ENCODE measurements around the gene PDCD4. TPM values are rescaled to one million over a fixed set of nuclear protein-coding genes. Genes with fewer than 3 reads are reported as not detected.
"Not testable (repeated sequence)": the region's sequence is repeated elsewhere in the genome, so short reads cannot be mapped to it uniquely, and the experiment has no call there.

Gene PDCD4
- total RNA-seq, 2 experiments from 2014 or later = 143 to 146 TPM

DNA sequence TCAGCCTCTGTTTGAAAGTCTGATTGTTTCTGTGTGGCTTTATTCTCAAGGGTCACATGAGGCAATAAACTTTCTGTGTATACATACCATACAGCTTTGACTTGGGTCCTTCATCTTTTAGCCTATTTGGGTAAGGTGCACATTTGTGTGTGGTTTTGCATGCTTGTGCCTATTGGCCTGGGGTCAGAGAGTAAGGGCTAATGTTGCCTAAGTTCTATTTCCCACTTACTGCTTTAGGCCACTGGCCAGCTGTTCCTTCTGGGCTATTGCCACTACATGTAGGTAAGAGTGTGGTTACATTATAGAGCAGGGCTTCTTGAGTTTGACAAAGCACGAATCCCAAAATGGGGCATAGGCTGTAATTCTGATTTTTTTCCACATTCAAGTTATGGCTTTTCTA lies 25.5 kb downstream of the PDCD4 start:
- intact Hi-C loops (cut with micrococcal nuclease) = no loop called here
- Mint-ChIP-seq H3K4me1 (ENCODE audit: low read depth) (peaks cover 39% of the 10 kb centered on the region), H3K9me3 (no peaks in the 10 kb centered on the region), H3K4me3 (no peak overlapping the region), H3K36me3 (ENCODE audit: low read depth) (peaks cover 28% of the 10 kb centered on the region), H3K27me3 (ENCODE audit: low read depth) (no peaks in the 10 kb centered on the region), H3K27ac (no peak overlapping the region)
- CTCF ChIA-PET = interaction anchor here (0.6 to 2.3 kb wide), 13 partner anchors 10 to 1575 kb away, joined by 3 to 10 read pairs (median 3); partner anchors contain the start of genes BBIP1 and SHOC2
- DNase-seq = no peak

DNA sequence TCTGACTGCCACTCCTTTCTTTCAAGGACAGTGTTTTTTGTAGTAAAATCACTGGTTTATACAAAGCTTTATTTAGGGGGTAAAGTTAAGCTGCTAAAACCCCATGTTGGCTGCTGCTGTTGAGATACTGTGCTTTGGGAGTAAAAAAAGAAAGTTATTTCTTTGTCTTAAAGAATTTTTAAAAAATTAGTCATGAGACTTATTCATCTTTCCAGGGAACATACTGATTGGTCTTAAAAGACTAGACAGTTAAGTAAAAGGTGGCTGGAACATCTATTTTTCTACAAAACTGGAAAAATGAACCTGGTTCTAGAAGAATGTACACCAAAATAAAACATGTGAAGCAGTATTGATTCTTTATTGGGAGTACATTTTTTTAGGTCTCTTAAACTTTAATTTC lies 26.7 kb downstream of the PDCD4 start:
- peaks cover 49% of the 10 kb centered on the region for H3K4me1 Mint-ChIP-seq (ENCODE audit: low read depth)
- CTCF ChIA-PET = interaction anchor here (0.9 to 2.3 kb wide), 6 partner anchors 9 to 284 kb away, joined by 3 to 6 read pairs (median 3); partner anchors contain the start of genes BBIP1 and SHOC2
- H3K4me3 Mint-ChIP-seq = no peak overlapping the region
- peak overlapping the region; percentile 17 for H3K27ac Mint-ChIP-seq
- H3K9me3 Mint-ChIP-seq = no peaks in the 10 kb centered on the region
- intact Hi-C loops (cut with micrococcal nuclease) = no loop called here
- no peak for DNase-seq
- H3K27me3 Mint-ChIP-seq (ENCODE audit: low read depth) = no peaks in the 10 kb centered on the region
- H3K36me3 Mint-ChIP-seq (ENCODE audit: low read depth) = peaks cover 30% of the 10 kb centered on the region

DNA sequence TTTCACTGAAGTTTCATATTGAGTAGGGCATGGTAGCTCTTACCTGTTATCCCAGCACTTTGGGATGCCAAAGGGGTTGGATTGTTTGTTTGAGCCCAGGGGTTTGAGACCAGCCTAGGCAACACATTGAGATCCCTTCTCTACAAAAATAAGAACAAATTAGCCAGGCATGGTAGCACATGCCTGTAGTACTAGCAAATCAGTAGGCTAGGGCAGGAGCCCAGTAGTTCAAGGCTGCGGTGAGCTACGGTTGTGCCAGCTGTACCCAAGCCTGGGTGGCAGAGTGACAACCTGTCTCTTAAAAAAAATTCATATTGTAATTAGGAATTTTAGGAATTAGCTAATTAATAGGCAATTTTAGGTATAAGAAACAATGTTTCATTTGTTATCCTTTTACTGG lies 29.3 kb downstream of the PDCD4 start:
- no peak overlapping the region for H3K27ac Mint-ChIP-seq
- H3K9me3 Mint-ChIP-seq = no peaks in the 10 kb centered on the region
- intact Hi-C loops (cut with micrococcal nuclease) = no loop called here
- H3K36me3 Mint-ChIP-seq (ENCODE audit: low read depth) = peaks cover 26% of the 10 kb centered on the region
- no peak overlapping the region for H3K4me3 Mint-ChIP-seq
- H3K4me1 Mint-ChIP-seq (ENCODE audit: low read depth) = peaks cover 52% of the 10 kb centered on the region
- CTCF ChIA-PET = interaction anchor here (0.6 to 1.2 kb wide), 5 partner anchors 10 to 57 kb away, joined by 3 to 4 read pairs (median 3); no protein-coding TSS in a partner anchor
- DNase-seq = no peak
- H3K27me3 Mint-ChIP-seq (ENCODE audit: low read depth) = no peaks in the 10 kb centered on the region

DNA sequence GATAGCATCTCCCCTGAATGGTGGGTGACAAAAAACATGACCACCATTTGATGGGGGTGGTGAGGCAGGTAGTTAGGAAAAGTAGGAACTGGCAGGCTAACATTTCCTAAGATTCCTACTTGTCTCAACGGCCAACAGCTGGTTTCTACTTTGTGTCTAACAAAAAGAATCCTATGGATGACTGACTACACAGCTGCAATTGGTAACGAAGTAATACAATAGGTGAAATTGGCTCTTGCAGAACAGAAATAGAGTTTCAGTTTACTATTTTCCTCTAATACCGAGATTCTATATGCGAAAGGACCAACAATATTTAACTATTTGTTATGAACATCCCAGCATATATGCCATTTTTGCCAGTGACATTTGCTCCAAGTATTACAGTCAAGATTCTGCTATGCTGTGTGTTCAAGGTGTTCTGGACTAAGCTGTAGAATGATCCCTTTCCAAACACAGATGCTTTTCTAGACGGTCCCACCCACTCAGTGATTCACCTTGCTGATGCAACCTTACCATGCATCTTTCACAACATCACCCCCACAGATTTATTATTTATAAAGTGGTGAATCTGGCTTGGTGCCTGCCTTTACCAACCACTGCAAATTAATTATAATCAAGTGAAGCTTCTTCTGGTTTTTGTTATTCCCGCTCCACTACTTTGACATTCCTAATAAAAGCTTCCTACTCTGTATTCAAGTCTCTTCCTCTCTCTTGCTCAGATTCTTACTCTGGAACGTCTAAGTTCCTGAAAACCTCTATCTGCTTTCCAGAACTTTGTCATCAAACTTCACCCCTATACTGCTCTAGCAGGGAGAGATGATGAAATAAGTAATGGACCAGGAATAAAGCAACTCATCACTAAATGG lies 30.5 kb downstream of the PDCD4 start:
- intact Hi-C loops (cut with micrococcal nuclease) = loop anchor here (1.0 kb wide), 1 partner anchor 30 kb away; no protein-coding TSS in a partner anchor
- CTCF ChIA-PET = interaction anchor here (0.7 to 2.3 kb wide), 10 partner anchors 9 to 813 kb away, joined by 3 to 9 read pairs (median 4); partner anchors contain the start of genes BBIP1 and SHOC2
- H3K27ac Mint-ChIP-seq = peak overlapping the region; percentile 74
- peak overlapping the region; percentile 17 for H3K4me3 Mint-ChIP-seq
- DNase-seq = peak; percentile 76
- no peaks in the 10 kb centered on the region for H3K9me3 Mint-ChIP-seq
- peaks cover 44% of the 10 kb centered on the region for H3K4me1 Mint-ChIP-seq (ENCODE audit: low read depth)
- H3K27me3 Mint-ChIP-seq (ENCODE audit: low read depth) = no peaks in the 10 kb centered on the region
- peaks cover 25% of the 10 kb centered on the region for H3K36me3 Mint-ChIP-seq (ENCODE audit: low read depth)

DNA sequence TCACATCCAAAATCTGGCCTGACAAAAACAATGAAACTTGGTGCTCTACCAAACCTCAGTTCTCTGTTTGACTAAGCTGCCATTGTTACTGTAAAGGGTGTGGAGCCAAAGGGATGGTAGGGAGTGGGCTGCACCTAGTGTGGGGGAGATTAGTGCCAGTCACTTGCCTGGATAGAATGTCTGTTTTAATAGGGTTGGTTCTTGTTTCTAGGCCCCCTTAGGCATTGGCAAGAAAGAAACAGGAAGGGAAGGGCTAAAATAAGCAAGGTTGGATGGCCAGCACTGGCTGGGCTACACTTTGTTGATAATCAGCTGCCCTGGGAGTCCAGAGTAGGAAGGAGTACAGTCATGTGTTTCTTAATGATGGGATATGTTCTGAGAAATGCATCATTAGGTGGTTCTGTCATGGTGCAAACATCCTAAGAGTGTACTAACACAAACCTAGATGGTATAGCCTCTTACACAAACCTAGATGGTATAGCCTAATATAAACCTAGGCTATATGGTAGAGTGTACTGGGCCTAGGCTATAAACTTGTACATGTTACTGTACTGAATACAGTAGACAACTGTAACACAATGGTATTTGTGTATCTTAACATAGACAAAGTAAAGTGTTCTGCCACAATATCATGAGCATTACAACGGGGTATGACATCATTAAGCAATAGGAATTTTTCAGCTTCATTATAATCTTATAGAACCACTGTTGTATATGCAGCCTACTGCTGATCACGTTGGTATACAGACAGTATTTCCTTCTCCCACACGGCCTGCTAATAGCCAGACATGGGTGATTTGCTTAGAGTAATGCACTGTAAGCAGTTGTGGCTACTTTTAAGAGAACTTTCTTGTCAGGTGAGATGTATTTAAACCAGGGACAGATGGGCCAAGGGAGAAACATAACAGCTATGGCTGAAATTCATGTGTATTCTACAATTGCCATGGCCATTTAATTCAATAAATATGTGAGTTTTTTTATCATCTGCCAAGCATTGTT lies 31.9 kb downstream of the PDCD4 start:
- H3K4me1 Mint-ChIP-seq (ENCODE audit: low read depth) = peaks cover 38% of the 10 kb centered on the region
- peak overlapping the region; percentile 74 for H3K27ac Mint-ChIP-seq
- no peaks in the 10 kb centered on the region for H3K27me3 Mint-ChIP-seq (ENCODE audit: low read depth)
- no peak overlapping the region for H3K4me3 Mint-ChIP-seq
- intact Hi-C loops (cut with micrococcal nuclease) = loop anchor here (1.0 kb wide), 2 partner anchors 15 to 129 kb away; no protein-coding TSS in a partner anchor
- CTCF ChIA-PET = interaction anchor here (0.7 to 2.3 kb wide), 6 partner anchors 10 to 293 kb away, joined by 3 to 9 read pairs (median 6); partner anchors contain the start of genes BBIP1 and SHOC2
- peaks cover 23% of the 10 kb centered on the region for H3K36me3 Mint-ChIP-seq (ENCODE audit: low read depth)
- no peaks in the 10 kb centered on the region for H3K9me3 Mint-ChIP-seq
- DNase-seq = peak; percentile 55

DNA sequence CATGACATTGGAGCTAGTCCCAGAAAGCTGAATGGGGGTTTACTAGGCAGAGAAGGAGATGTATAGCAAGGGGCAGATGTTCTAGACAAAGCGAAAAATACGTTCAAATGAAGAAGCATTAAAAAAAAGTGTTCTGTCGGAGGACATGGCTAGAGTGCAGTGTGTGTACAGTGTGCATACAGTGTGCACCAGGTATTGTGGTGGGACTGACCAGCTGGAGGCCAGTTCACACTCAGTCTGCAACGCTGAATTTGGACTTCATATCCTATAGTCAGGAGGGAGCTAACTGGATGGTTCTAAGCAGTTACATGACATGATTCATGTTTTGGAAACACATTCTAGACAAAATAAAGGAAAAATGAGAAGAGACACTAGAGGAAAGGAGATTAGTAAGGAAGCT lies 38.4 kb downstream of the PDCD4 start:
- H3K27me3 Mint-ChIP-seq (ENCODE audit: low read depth) = no peaks in the 10 kb centered on the region
- no peak overlapping the region for H3K27ac Mint-ChIP-seq
- peaks cover 5% of the 10 kb centered on the region for H3K36me3 Mint-ChIP-seq (ENCODE audit: low read depth)
- CTCF ChIA-PET = interaction anchor here (0.9 to 1.3 kb wide), 4 partner anchors 8 to 152 kb away, joined by 3 read pairs; no protein-coding TSS in a partner anchor
- H3K4me3 Mint-ChIP-seq = no peak overlapping the region
- no peak for DNase-seq
- peaks cover 15% of the 10 kb centered on the region for H3K4me1 Mint-ChIP-seq (ENCODE audit: low read depth)
- no peaks in the 10 kb centered on the region for H3K9me3 Mint-ChIP-seq
- intact Hi-C loops (cut with micrococcal nuclease) = loop anchor here (10.0 kb wide), 1 partner anchor 1545 kb away; no protein-coding TSS in a partner anchor

DNA sequence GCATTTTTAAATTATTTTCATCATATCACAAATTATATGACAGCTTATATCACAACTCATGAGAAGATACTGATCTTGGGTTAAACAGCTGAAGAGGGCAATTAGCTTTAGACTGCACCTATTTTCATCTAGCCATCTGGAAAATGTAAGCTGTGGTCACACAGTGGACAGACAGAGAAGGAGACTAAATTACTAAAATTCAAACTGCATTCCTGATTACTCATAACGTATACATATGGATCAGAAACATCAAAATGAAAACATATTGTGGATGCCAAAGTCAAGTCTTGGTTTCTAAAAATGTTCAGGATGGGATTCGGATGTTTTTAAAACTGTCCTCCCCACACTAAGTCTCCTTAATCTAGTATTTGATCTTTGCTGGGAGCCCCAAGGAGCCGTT lies 40.6 kb downstream of the PDCD4 start:
- Mint-ChIP-seq H3K4me3 (no peak overlapping the region), H3K4me1 (ENCODE audit: low read depth) (peaks cover 28% of the 10 kb centered on the region)

DNA sequence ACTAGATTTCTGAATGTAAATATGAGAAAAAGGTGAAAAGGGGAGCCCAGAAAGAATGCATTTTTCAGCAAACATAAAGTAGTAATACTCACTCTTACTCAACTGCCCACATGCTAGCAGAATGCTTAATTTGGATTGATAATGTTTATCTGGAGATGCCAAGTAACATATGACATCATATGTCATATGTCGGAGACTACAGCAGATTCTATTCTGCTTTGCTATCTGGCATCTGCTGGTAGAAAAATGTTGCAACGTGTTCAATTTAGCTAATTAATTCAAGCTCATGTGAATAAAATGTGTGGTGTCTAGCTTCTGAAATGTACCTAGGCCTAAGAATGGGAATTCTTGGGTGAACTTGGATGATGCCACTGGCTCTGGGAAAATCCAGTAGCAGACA lies 42.7 kb downstream of the PDCD4 start:
- no peaks in the 10 kb centered on the region for H3K9me3 Mint-ChIP-seq
- H3K36me3 Mint-ChIP-seq (ENCODE audit: low read depth) = peaks cover 8% of the 10 kb centered on the region
- intact Hi-C loops (cut with micrococcal nuclease) = loop anchor here (10.0 kb wide), 1 partner anchor 1540 kb away; no protein-coding TSS in a partner anchor
- CTCF ChIA-PET = interaction anchor here (0.8 to 1.5 kb wide), 3 partner anchors 13 to 110 kb away, joined by 3 read pairs; no protein-coding TSS in a partner anchor
- no peak overlapping the region for H3K4me3 Mint-ChIP-seq
- H3K27ac Mint-ChIP-seq = no peak overlapping the region
- no peaks in the 10 kb centered on the region for H3K27me3 Mint-ChIP-seq (ENCODE audit: low read depth)
- H3K4me1 Mint-ChIP-seq (ENCODE audit: low read depth) = peaks cover 30% of the 10 kb centered on the region
- DNase-seq = no peak

More for the DNA sequence above, 40.6 kb downstream of the PDCD4 start:
- no peak for DNase-seq
- intact Hi-C loops (cut with micrococcal nuclease) = loop anchor here (10.0 kb wide), 1 partner anchor 1542 kb away; no protein-coding TSS in a partner anchor
- no peak overlapping the region for H3K27ac Mint-ChIP-seq
- H3K36me3 Mint-ChIP-seq (ENCODE audit: low read depth) = peaks cover 6% of the 10 kb centered on the region
- H3K27me3 Mint-ChIP-seq (ENCODE audit: low read depth) = no peaks in the 10 kb centered on the region
- CTCF ChIA-PET = interaction anchor here (1.1 kb wide), 1 partner anchor 109 kb away, joined by 3 read pairs; no protein-coding TSS in a partner anchor
- H3K9me3 Mint-ChIP-seq = no peaks in the 10 kb centered on the region

DNA sequence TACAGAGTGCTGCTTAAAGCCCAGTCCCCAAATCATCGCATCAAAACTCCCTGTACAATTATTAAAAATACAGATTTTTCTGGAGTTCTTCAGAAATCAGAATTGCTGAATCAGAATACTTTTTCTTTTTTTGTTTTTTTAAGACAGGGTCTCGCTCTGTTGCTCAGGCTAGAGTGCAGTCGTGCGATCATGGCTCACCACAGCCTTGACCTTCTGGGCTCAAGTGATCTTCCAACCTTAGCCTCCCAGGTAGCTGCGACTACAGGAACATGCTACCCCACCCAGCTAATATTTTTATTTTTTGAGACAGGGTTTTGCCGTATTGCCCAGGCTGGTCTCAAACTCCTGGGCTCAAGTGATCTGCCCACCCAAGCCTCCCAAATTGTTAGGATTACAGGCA lies 43.3 kb downstream of the PDCD4 start:
- DNase-seq = no peak
- Mint-ChIP-seq H3K36me3 (ENCODE audit: low read depth) (peaks cover 8% of the 10 kb centered on the region), H3K27ac (no peak overlapping the region), H3K4me1 (ENCODE audit: low read depth) (peaks cover 30% of the 10 kb centered on the region), H3K27me3 (ENCODE audit: low read depth) (no peaks in the 10 kb centered on the region), H3K4me3 (no peak overlapping the region), H3K9me3 (no peaks in the 10 kb centered on the region)
- intact Hi-C loops (cut with micrococcal nuclease) = loop anchor here (5.0 to 10.0 kb wide), 2 partner anchors 688 to 1540 kb away; no protein-coding TSS in a partner anchor
- CTCF ChIA-PET = interaction anchor here (0.8 to 1.9 kb wide), 4 partner anchors 13 to 243 kb away, joined by 3 to 6 read pairs (median 3); no protein-coding TSS in a partner anchor

DNA sequence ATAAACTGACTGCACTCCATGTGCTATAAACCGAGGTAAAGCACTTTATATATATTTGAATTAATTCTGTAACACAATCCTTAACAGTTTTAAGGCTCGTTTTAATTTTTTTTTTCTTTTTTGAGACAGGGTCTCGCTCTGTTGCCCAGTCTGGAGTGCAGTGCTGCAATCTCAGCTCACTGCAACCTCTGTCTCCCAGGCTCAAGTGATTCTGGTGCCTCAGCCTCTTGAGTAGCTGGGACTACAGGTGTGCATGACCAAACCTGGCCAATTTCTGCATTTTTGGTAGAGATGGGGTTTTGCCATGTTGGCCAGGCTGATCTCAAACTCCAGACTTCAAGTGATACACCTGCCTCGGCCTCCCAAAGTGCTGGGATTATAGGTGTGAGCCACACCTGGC lies 43.9 kb downstream of the PDCD4 start:
- intact Hi-C loops (cut with micrococcal nuclease) = loop anchor here (5.0 to 10.0 kb wide), 2 partner anchors 688 to 1539 kb away; no protein-coding TSS in a partner anchor
- not testable (repeated sequence) for H3K9me3 Mint-ChIP-seq; H3K4me3 Mint-ChIP-seq; H3K36me3 Mint-ChIP-seq (ENCODE audit: low read depth); H3K27me3 Mint-ChIP-seq (ENCODE audit: low read depth); H3K27ac Mint-ChIP-seq; DNase-seq
- CTCF ChIA-PET = interaction anchor here (1.5 to 1.9 kb wide), 2 partner anchors 18 to 244 kb away, joined by 3 to 6 read pairs; no protein-coding TSS in a partner anchor
- H3K4me1 Mint-ChIP-seq (ENCODE audit: low read depth) = peaks cover 25% of the 10 kb centered on the region
